Muscle of arm (tissue), 12 donors: ENCODE data around the gene ISOC1. TPM values are rescaled to one million over a fixed set of nuclear protein-coding genes. Genes with fewer than 3 reads are reported as not detected.
A peak's percentile ranks its signal among the peaks of the same experiment; 100 is the strongest.

Experiments used
- DNase-seq: peaks from one replicate; pipeline ENCODE4 v3.0.0-alpha.2; 2013
- polyA plus RNA-seq, 12 donors: library from polyadenylated mRNA; unstranded; fragments of 120-200 nt; gene quantifications; one replicate each; pipeline ENCODE4 v1.2.1, GENCODE V29; 2013; ENCODE audit not compliant: insufficient read length in 12 of 12

Gene ISOC1
- polyA plus RNA-seq, 12 donors = 24.1 to 41.5 (median 30.5) TPM; not detected in 1

- DNase-seq = no peak
Observed at GRCh38 chr5:129082225-129083136, 12.1 kb upstream of the ISOC1 start.

GRCh38 chr5:129094924-129095899, 663 bp downstream of the ISOC1 start:
- DNase-seq = peak; percentile 46

GRCh38 chr5:129096382-129096991, 1.9 kb downstream of the ISOC1 start:
- DNase-seq = no peak

- no peak for DNase-seq
Observed at GRCh38 chr5:129097498-129098296, 3.1 kb downstream of the ISOC1 start.

GRCh38 chr5:129098488-129099183, 4.1 kb downstream of the ISOC1 start:
- no peak for DNase-seq

- no peak for DNase-seq
Observed at GRCh38 chr5:129099184-129099569, 4.6 kb downstream of the ISOC1 start.

- DNase-seq = no peak
Observed at GRCh38 chr5:129101794-129102193, 7.2 kb downstream of the ISOC1 start.

GRCh38 chr5:129103397-129103796, 8.8 kb downstream of the ISOC1 start:
- DNase-seq = no peak

- no peak for DNase-seq
Observed at GRCh38 chr5:129104915-129105455, 10.4 kb downstream of the ISOC1 start.

- no peak for DNase-seq
Observed at GRCh38 chr5:129107637-129108036, 13.1 kb downstream of the ISOC1 start.

- DNase-seq = no peak
Observed at GRCh38 chr5:129110742-129111141, 16.2 kb downstream of the ISOC1 start.

- DNase-seq = no peak
Observed at GRCh38 chr5:129111351-129111750, 16.8 kb downstream of the ISOC1 start.

- DNase-seq = no peak
Observed at GRCh38 chr5:129112295-129112694, 17.7 kb downstream of the ISOC1 start.

GRCh38 chr5:129113867-129114266, 19.3 kb downstream of the ISOC1 start:
- no peak for DNase-seq

GRCh38 chr5:129114539-129115193, 20.1 kb downstream of the ISOC1 start:
- DNase-seq = no peak

- DNase-seq = no peak
Observed at GRCh38 chr5:129115680-129116079, 21.1 kb downstream of the ISOC1 start.

GRCh38 chr5:129116797-129117196, 22.2 kb downstream of the ISOC1 start:
- DNase-seq = no peak

GRCh38 chr5:129118405-129118804, 23.9 kb downstream of the ISOC1 start:
- DNase-seq = no peak

GRCh38 chr5:129118826-129119225, 24.3 kb downstream of the ISOC1 start:
- DNase-seq = no peak

GRCh38 chr5:129120158-129120581, 25.6 kb downstream of the ISOC1 start:
- no peak for DNase-seq
